WERI-Rb-1 (cell line): ENCODE data around the gene SLC15A5.
A peak's percentile ranks its signal among the peaks of the same experiment; 100 is the strongest.

Experiments used
- DNase-seq: peaks from one replicate; pipeline ENCODE4 v3.0.0-alpha.2; 2020
- H3K27ac ChIP-seq: fragments of 250-450 bp; sonication (Bioruptor Pico); 2 replicates; pipeline ENCODE4 v1.5.1; 2020; ENCODE audit warnings: mild to moderate bottlenecking, moderate library complexity
- H3K27me3 ChIP-seq: fragments of 250-450 bp; sonication (Bioruptor Pico); 2 replicates; pipeline ENCODE4 v1.5.1; 2021; ENCODE audit warnings: mild to moderate bottlenecking, low read depth, moderate library complexity; ENCODE audit not compliant: insufficient read depth, severe bottlenecking
- H3K36me3 ChIP-seq: fragments of 250-450 bp; sonication (Bioruptor Pico); 2 replicates; pipeline ENCODE4 v1.5.1; 2020; ENCODE audit warnings: mild to moderate bottlenecking, moderate library complexity
- H3K4me3 ChIP-seq: 2 replicates; pipeline ENCODE4 v1.5.1; 2011; ENCODE audit warnings: low read depth, mild to moderate bottlenecking, control low read depth, low read length
- H3K9me3 ChIP-seq: fragments of 250-450 bp; sonication (Bioruptor Pico); 2 replicates; pipeline ENCODE4 v1.5.1; 2021; ENCODE audit warnings: mild to moderate bottlenecking, moderate library complexity; ENCODE audit not compliant: severe bottlenecking
- CTCF ChIP-seq: IDR thresholded peaks from 2 replicates; pipeline ENCODE4 v1.5.1; 2011; ENCODE audit warnings: low read depth, mild to moderate bottlenecking, control low read depth, inconsistent platforms, low read length

The SLC15A5 gene

GRCh38 chr12:16197600-16197999, 79.9 kb downstream of the SLC15A5 start:
- DNase-seq = no peak
- no peak overlapping the region for H3K27ac ChIP-seq
- no peak overlapping the region for H3K4me3 ChIP-seq
- H3K27me3 ChIP-seq = no peaks in the 10 kb centered on the region
- H3K9me3 ChIP-seq = peaks cover 8% of the 10 kb centered on the region
- H3K36me3 ChIP-seq = no peaks in the 10 kb centered on the region
- no peak for TF ChIP-seq CTCF

GRCh38 chr12:16189849-16190248, 87.6 kb downstream of the SLC15A5 start:
- DNase-seq = peak; percentile 18
- Histone ChIP-seq H3K4me3 (no peak overlapping the region), H3K36me3 (no peaks in the 10 kb centered on the region), H3K9me3 (no peaks in the 10 kb centered on the region), H3K27me3 (no peaks in the 10 kb centered on the region), H3K27ac (no peak overlapping the region)
- peak; percentile 50 for TF ChIP-seq CTCF

- Histone ChIP-seq H3K36me3 (no peaks in the 10 kb centered on the region), H3K27me3 (no peaks in the 10 kb centered on the region), H3K27ac (no peak overlapping the region), H3K9me3 (no peaks in the 10 kb centered on the region), H3K4me3 (no peak overlapping the region)
- DNase-seq = no peak
- no peak for TF ChIP-seq CTCF
Observed at GRCh38 chr12:16187660-16188059, 89.8 kb downstream of the SLC15A5 start.

GRCh38 chr12:16184681-16185080, 92.8 kb downstream of the SLC15A5 start:
- Histone ChIP-seq H3K27ac (no peak overlapping the region), H3K9me3 (no peaks in the 10 kb centered on the region), H3K27me3 (no peaks in the 10 kb centered on the region), H3K36me3 (no peaks in the 10 kb centered on the region), H3K4me3 (no peak overlapping the region)
- TF ChIP-seq CTCF = no peak
- DNase-seq = no peak

GRCh38 chr12:16183541-16183940, 93.9 kb downstream of the SLC15A5 start:
- H3K9me3 ChIP-seq = no peaks in the 10 kb centered on the region
- TF ChIP-seq CTCF = no peak
- H3K4me3 ChIP-seq = no peak overlapping the region
- H3K27me3 ChIP-seq = no peaks in the 10 kb centered on the region
- DNase-seq = no peak
- H3K36me3 ChIP-seq = no peaks in the 10 kb centered on the region
- no peak overlapping the region for H3K27ac ChIP-seq

- Histone ChIP-seq H3K27me3 (no peaks in the 10 kb centered on the region), H3K4me3 (no peak overlapping the region), H3K27ac (no peak overlapping the region), H3K36me3 (no peaks in the 10 kb centered on the region), H3K9me3 (no peaks in the 10 kb centered on the region)
- no peak for DNase-seq
- no peak for TF ChIP-seq CTCF
Observed at GRCh38 chr12:16175840-16176239, 101.6 kb downstream of the SLC15A5 start.
